NT2/D1 (cell line): ENCODE measurements around the gene NES.

ENCODE experiments used
- YY1 ChIP-seq: IDR thresholded peaks from 2 replicates; pipeline ENCODE4 v1.6.1; 2011; ENCODE audit not compliant: insufficient read length, insufficient read depth
- ZNF274 ChIP-seq: IDR thresholded peaks from 2 replicates; pipeline ENCODE4 v1.6.1; 2011; ENCODE audit warnings: mild to moderate bottlenecking, low read depth, low read length

DNA sequence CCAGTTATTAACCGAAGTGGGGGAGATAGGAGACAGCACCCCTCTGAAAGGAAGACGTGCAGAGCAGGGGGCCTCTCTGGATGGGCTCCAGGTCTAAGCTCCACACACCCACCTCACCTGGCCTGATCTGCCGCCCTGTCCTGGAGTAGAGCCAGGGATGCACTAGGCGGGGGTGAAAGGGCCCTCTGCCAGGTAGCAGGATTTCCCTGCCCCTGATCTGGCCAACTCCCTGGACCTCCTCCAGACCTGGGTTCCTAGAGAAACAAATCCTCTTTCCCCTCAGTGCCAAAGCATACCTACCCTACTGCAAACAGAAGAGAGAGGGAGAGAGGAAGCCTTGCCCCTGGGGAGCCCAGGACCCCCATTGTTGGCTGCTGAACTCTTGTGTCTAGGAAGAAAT is 26.1 kb upstream of the NES start:
- no peak for TF ChIP-seq YY1
- TF ChIP-seq ZNF274 = no peak
